HG03135 (cell line): Measurements from ENCODE around the gene CCDC187.
"Not testable (repeated sequence)": the region's sequence is repeated elsewhere in the genome, so short reads cannot be mapped to it uniquely, and the experiment has no call there.

Experiments
- ATAC-seq: cut with Tn5 transposase; IDR thresholded peaks from one replicate; pipeline ENCODE4 v1.9.1; 2021; ENCODE audit warnings: mild to moderate bottlenecking, moderate library complexity; ENCODE audit not compliant: unreplicated experiment

The CCDC187 gene

GRCh38 chr9:136273921-136274785, 29.7 kb downstream of the CCDC187 start:
- ATAC-seq: no peak

DNA sequence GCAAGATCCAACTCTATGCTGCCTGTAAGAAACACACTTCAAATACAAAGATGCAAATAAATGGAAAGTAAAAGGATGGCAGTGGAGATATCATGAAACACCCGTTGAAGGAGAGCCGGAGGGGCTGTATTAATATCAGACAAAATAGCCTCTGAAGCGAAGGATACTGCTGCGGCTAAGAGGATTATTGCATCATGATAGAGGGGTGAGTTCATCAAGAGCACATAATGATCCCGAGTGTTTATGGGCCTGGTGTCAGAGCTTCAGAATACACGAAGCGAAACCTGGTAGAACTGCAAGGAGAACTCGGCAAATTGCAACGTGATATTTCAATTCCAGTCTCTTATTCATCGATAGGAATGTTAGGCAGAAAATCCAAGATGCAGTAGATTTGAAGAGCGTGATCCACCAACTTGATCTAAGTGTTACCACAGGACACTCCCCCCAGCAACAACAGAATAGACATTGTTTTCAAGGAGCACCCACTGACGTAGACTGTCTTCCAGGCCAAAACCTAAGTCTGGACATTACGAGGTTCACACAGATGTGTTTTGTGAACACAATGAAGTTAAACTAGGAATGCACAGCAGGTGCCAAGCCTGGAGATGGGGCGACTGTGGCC, 30.5 kb downstream of the CCDC187 start:
- no peak for ATAC-seq

- no peak for ATAC-seq
Observed at GRCh38 chr9:136270173-136270705, 33.7 kb downstream of the CCDC187 start.

DNA sequence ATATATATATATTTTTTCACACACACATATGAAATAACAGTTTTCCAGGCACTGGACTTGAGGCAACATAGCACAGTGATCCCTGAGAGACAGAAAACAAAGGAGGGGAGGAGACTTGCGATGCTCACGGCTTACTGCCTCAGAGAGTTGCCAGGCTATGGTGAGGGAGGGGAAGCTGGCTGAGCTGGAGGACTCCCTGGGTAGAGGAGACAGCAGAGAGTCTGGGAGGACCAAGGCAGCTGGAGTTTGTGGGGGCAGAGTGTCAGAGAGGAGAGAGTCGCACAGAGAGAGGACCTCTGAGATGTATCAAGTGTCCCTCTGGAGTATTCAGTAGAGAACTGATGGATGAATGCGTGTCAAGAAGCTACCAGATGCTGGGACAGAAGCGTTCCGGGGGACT, 35.2 kb downstream of the CCDC187 start:
- no peak for ATAC-seq

DNA sequence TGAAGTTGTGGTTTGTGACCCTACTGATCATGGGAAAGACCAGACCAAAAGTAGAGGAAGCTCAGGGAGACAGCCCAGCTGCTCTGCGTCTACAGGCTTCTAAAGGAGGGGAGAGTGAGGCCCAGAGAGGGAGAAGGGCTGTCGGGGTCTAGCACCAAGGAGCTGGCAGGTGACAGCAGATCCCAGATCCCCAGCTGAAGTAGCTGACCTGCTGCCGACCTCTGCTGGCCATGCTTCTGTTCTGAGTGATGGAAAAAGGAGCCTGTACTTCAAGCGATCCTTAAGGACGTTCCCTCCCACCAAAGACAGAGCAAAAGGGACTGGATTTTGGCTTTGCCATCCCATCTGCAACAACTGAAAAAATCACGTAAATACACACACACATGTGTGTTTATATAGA, 35.6 kb downstream of the CCDC187 start:
- no peak for ATAC-seq

- ATAC-seq: peak; percentile 81
Observed at GRCh38 chr9:136267261-136268111, 36.4 kb downstream of the CCDC187 start.

GRCh38 chr9:136266641-136267040, 37.3 kb downstream of the CCDC187 start:
- not testable (repeated sequence) for ATAC-seq

DNA sequence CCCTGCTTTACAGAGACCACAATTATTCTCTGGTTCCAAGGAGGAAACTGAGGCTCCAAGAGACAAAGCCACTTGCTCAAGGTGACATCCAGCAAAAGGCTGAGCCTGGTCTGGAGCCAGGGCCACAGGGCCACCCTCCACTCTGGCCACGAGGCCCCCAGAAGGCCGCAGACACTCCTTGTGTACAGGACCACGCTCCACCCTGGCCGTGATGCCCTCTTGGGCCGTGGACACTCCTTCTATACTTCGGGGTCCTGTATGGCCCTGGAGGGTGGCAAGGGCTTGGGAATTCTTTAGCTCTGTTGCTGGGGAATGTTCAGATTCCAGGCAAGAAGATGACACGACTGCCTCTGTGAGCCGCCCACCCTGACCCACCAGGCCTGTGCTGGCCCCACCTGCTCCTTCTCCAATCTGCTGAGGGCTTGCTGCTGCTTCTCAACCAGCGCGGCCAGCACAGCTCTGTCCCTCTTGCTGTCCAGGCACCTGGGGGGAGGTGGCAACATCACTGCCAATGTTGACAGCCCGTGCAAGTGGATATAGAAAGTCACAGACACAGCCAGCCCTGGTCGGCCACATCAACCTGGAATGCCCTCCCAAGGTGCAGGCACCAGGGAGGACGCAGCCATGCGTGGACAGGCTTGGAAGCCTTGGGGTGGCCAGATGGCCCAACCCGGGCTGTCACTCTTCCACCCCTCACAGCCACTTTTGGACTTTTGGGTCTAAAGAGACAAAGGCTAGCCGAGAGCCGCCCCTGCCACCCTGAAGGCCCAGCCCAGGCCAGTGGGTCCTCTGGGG, 38.1 kb downstream of the CCDC187 start:
- no peak for ATAC-seq

GRCh38 chr9:136264441-136265405, 39.2 kb downstream of the CCDC187 start:
- no peak for ATAC-seq

DNA sequence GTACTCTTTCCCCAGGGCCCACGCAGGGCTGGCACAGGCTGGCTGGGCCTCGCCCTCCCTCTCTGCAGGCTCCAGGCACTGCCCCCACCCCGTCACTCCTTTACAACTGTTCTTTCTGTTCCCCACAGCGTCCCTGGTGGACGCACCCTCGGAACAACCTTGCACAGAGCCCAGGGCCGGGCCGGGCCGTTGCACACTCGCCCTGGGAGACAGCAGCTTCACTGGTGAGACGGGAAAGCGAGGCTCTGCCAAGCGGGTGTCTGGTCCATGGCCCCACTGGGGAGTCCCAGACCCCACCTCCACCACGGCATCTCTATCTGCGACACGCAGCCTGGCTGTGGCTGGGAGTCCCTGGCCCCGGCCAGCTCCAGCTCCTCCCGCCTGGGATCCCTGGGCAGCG, 39.9 kb downstream of the CCDC187 start:
- ATAC-seq: no peak

GRCh38 chr9:136262671-136263178, 41.2 kb downstream of the CCDC187 start:
- ATAC-seq: no peak

GRCh38 chr9:136261686-136262430, 42.0 kb downstream of the CCDC187 start:
- ATAC-seq: no peak

GRCh38 chr9:136260936-136261472, 42.9 kb downstream of the CCDC187 start:
- no peak for ATAC-seq

GRCh38 chr9:136260521-136260920, 43.4 kb downstream of the CCDC187 start:
- ATAC-seq: no peak

DNA sequence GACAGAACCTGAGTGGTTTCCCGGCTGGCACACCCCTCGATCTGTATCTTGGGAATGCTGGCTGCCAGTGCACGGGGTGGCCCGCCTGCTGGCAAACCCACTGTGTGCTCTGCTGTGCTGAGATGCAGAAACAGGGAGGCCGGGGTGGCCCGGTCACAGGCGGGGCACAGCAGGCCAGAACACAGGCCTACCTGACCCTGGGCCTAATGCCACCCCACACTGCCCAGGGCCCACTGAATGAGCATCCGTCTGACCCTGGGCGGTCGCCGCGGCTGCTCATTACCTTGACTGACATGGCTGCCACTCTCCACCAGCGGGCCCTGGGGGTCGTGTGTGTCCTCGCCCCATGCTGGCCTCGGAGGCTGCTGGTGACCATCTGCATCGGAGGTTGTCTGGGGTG, 44.1 kb downstream of the CCDC187 start:
- ATAC-seq: no peak

GRCh38 chr9:136259517-136259813, 44.4 kb downstream of the CCDC187 start:
- ATAC-seq: no peak

DNA sequence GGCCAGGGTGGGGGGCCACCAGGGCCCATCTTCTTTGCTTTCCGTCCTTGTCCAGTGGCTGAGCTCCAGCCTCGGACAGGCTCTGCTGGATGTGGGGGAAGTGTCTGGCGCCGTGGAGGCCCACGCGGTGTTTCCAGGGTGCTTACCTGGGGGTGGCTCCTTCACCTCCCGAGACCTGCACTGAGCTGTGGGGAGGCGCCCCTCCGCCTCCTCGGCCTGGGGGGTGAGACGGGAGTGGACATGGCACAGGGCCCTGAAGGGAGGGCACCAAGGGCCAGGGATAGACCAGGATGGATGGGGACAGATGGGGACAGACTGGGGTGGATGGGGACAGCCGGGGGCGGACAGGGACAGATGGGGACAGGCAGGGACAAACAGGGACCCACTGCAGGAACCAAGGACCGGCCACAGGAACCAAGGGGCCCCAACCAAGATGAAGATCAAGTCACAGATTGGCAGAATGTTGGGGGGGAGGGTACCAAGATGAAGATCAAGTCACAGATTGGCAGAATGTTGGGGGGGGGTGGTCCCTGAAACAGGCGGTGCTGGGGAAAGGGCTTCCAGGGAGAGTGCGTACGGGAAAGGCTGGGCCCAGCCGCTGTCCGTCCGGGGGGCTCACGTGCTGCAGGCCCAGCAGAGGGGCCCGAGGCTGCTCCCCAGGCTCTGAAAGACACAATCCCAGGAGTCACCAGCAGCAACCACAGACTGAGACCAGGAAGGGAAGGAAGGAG, 44.9 kb downstream of the CCDC187 start:
- ATAC-seq: no peak

- no peak for ATAC-seq
Observed at GRCh38 chr9:136258299-136258625, 45.6 kb downstream of the CCDC187 start.
